ENCODE results near the gene TMEM120A.
"Not testable (repeated sequence)": the region's sequence is repeated elsewhere in the genome, so short reads cannot be mapped to it uniquely, and the experiment has no call there.

The TMEM120A gene

DNA sequence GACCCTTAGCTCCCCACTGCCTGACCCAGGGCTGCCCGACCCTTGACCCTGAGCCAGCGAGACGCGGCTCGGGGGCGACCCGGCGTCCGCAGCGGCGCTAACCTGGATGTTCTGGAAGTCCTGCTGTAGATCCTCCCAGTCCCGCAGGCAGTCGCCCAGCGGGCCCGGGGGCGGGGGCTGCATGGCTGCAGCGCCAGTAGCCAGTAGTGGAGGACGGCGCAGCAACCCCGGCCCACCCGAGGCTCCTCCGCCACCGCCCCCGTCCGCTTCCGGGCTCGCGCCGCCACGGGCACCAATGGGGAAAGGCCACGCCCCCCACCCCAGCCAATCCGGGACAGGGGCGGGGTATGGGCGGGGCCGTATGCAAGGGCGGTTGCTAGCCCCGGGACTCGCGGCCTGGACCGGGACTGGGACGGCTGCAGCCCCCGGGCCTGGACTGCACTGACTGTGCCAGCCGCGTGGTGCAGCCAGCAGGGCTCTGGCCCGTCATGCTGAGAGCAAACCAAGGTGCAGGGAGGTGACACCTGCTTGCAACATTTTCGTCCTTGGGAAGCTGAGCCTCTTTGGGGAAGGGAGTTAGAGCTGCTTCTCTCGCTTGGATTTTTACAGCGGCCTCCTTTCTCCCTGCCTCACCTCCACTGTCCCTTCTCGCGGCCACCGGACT is at the start of gene TMEM120A:
TMEM120A (minus strand) TSS at position 208 of the 664 bp plus-strand sequence; CDS start at position 183, 25 bp downstream.
- DNase-seq (ENCODE audit: low read depth), result peak; percentile 51
- TF ChIP-seq, protein P1, sequence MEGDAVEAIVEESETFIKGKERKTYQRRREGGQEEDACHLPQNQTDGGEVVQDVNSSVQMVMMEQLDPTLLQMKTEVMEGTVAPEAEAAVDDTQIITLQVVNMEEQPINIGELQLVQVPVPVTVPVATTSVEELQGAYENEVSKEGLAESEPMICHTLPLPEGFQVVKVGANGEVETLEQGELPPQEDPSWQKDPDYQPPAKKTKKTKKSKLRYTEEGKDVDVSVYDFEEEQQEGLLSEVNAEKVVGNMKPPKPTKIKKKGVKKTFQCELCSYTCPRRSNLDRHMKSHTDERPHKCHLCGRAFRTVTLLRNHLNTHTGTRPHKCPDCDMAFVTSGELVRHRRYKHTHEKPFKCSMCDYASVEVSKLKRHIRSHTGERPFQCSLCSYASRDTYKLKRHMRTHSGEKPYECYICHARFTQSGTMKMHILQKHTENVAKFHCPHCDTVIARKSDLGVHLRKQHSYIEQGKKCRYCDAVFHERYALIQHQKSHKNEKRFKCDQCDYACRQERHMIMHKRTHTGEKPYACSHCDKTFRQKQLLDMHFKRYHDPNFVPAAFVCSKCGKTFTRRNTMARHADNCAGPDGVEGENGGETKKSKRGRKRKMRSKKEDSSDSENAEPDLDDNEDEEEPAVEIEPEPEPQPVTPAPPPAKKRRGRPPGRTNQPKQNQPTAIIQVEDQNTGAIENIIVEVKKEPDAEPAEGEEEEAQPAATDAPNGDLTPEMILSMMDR (IDR thresholded peaks at IDR 0.05; ENCODE audit: low read depth, low read length, missing control alignments), result peak; percentile 8
- H3K4me3 ChIP-seq (ENCODE audit: low read depth, low read length), result peak within 1 kb of the TSS; percentile 96

DNA sequence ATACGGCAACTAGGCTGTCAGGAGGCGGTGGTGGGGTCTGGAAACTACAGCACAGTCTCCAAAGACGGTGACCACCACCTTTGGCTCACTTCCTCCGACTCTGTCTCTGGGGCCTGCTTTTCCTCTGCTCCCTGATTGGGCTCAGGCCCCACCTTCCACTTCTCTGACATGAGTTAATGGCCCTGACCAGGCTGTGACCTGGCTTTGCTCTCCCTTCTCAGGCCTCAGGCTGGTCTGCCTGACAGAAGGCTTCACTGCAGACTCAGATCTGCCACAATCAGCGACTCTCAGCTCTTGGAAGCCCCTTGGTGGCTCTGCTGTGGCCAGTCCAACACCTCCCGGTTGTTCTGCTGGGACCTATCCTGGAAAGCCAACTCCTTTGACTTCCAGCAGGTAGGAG is 45.7 kb upstream of the TMEM120A start:
- no peak for DNase-seq (ENCODE audit: low read depth)
- no peak overlapping the region for H3K4me3 ChIP-seq (ENCODE audit: low read depth, low read length)
- TF ChIP-seq, protein P1 (IDR thresholded peaks at IDR 0.05; ENCODE audit: low read depth, low read length, missing control alignments), result no peak

- TF ChIP-seq, protein P1 (IDR thresholded peaks at IDR 0.05; ENCODE audit: low read depth, low read length, missing control alignments), result no peak
- H3K4me3 ChIP-seq (ENCODE audit: low read depth, low read length), result no peak overlapping the region
- no peak for DNase-seq (ENCODE audit: low read depth)
Measured at GRCh38 chr7:76037310-76037709, 42.9 kb upstream of the TMEM120A start.

DNA sequence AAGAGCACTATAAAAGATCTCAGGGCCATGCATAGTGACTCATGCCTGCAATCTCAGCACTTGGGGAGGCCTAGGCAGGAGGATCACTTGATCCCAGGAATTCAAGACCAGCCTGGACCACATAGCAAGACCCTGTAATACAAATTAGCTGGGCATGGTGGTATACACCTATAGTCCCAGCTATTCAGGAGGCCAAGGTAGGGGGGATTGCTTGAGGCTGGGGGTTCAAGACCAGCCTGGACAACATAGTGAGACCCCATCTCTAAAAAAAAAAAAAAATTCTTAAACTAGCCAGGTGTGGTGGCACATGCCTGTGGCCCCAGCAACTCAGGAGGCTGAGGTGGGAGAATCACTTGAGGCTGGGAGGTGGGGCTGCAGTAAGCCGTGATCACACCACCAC is 37.6 kb upstream of the TMEM120A start:
- H3K4me3 ChIP-seq (ENCODE audit: low read depth, low read length), result no peak overlapping the region
- no peak for DNase-seq (ENCODE audit: low read depth)
- TF ChIP-seq, protein P1 (IDR thresholded peaks at IDR 0.05; ENCODE audit: low read depth, low read length, missing control alignments), result no peak

DNA sequence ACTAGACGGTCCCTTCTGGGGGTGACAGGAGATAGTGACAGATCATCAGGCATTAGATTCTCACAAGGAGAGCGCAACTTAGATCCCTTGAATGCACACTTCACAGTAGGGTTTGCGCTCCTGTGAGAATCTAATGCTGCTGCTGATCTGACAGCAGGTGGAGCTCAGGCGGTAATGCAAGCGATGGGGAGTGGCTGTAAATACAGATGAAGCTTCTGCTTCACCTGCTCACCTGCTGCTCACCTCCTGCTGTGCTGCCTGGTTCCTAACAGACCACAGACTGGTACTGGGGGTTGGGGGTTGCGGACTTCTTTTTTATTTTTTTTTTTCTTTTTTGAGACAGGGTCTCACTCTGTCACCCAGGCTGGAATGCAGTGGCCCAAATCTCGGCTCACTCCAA is 35.3 kb upstream of the TMEM120A start:
- not testable (repeated sequence) for DNase-seq (ENCODE audit: low read depth); H3K4me3 ChIP-seq (ENCODE audit: low read depth, low read length)

- no peak overlapping the region for H3K4me3 ChIP-seq (ENCODE audit: low read depth, low read length)
- TF ChIP-seq, protein P1 (IDR thresholded peaks at IDR 0.05; ENCODE audit: low read depth, low read length, missing control alignments), result no peak
- DNase-seq (ENCODE audit: low read depth), result no peak
Measured at GRCh38 chr7:76023002-76023401, 28.6 kb upstream of the TMEM120A start.

GRCh38 chr7:76022026-76022780 is 27.8 kb upstream of the TMEM120A start:
- no peak for DNase-seq (ENCODE audit: low read depth)
- TF ChIP-seq, protein P1 (IDR thresholded peaks at IDR 0.05; ENCODE audit: low read depth, low read length, missing control alignments), result no peak
- H3K4me3 ChIP-seq (ENCODE audit: low read depth, low read length), result no peak overlapping the region
